ENCODE data around the gene TVP23C. TPM values are rescaled to one million over a fixed set of nuclear protein-coding genes. Genes with fewer than 3 reads are reported as not detected.

The TVP23C gene
- total and polyA plus RNA-seq, 2 donors (not counting 3 experiments of a cell fraction or from before 2014, with no cell fraction given): 6.4 to 36.3 TPM

DNA sequence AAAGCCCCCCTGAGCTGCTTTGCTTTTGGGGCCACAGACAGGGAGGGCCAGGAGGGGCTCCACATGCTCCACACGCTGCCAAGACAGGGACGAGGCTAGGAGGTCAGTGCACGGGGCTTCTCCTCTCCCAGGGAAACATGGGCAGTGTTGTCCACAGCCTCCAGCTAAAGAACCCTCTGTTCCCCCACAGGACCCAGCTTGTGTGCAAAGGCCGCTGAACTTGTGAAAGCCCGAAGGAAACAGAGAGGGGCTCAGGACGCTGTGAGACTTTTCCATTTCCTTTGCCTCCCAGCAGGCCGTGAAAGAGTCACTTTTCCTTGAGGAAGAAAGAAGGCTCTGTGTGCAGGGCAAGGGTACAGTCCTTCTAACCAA, 105.6 kb downstream of the TVP23C start:
- H3K4me2 ChIP-seq (ENCODE audit: insufficient read depth, low read length): peak overlapping the region; percentile 23

DNA sequence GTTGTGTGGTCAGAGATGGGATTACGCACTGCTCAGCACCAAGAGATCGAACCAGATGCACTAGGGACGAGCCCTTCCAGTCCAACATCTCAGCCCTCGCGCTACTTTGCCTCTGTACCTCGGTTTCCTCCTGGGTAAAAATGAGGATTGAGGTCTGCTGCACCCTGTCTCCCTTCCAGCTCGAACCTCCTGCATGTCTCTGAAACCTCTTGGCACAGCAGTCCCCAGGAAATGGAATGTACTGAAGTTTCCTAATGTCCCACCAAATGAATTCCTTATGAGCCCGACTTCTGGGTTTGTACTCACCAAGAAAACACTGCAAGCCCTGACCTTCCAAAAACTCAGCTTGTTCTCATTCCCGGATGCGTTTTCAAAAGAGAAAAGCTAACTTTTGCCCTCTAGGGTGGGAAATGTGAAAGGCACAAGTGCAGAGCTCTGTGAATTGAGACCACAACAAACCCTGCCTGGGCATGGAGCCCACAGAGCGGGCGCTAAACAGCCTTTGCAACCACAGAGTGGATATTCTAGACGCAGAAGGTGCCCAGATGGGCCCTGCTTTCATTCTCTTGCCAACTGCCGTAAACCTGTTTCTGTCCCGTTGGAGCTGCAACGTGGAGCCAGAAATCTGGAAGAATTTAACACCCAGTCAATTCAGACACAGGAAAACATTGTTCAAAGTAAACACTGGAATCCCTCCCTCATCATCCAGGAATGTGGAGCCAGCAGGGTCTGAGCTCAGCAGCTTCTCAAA, 106.1 kb downstream of the TVP23C start:
- TF ChIP-seq, protein P1, sequence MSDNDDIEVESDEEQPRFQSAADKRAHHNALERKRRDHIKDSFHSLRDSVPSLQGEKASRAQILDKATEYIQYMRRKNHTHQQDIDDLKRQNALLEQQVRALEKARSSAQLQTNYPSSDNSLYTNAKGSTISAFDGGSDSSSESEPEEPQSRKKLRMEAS (IDR thresholded peaks at IDR 0.05; ENCODE audit: insufficient read depth, insufficient read length): no peak
- TF ChIP-seq, protein P2, sequence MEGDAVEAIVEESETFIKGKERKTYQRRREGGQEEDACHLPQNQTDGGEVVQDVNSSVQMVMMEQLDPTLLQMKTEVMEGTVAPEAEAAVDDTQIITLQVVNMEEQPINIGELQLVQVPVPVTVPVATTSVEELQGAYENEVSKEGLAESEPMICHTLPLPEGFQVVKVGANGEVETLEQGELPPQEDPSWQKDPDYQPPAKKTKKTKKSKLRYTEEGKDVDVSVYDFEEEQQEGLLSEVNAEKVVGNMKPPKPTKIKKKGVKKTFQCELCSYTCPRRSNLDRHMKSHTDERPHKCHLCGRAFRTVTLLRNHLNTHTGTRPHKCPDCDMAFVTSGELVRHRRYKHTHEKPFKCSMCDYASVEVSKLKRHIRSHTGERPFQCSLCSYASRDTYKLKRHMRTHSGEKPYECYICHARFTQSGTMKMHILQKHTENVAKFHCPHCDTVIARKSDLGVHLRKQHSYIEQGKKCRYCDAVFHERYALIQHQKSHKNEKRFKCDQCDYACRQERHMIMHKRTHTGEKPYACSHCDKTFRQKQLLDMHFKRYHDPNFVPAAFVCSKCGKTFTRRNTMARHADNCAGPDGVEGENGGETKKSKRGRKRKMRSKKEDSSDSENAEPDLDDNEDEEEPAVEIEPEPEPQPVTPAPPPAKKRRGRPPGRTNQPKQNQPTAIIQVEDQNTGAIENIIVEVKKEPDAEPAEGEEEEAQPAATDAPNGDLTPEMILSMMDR (IDR thresholded peaks at IDR 0.05; ENCODE audit: extremely low read depth in 1 of 2, insufficient read depth in 1 of 2, low read depth in 1 of 2, low read length in 2 of 2): peak in 1 of 2 donors; percentile 22
- Histone ChIP-seq H3K36me3 (ENCODE audit: control insufficient read depth in 2 of 2, extremely low read depth in 1 of 2, insufficient read depth in 2 of 2, low read length in 2 of 2) (no peaks in the 10 kb centered on the region), H3K9ac (replicated peaks; ENCODE audit: extremely low read depth, insufficient read depth, low read length) (peak overlapping the region; percentile 24), H3K4me1 (ENCODE audit: control insufficient read depth, extremely low read depth, insufficient read depth, low read length) (peaks cover 12% of the 10 kb centered on the region), H3K4me2 (ENCODE audit: insufficient read depth, low read length) (peak overlapping the region; percentile 23), H3K9me3 (replicated peaks; ENCODE audit: control insufficient read depth, insufficient read depth, low read length) (no peaks in the 10 kb centered on the region), H2AFZ (ENCODE audit: low read depth, low read length) (peak overlapping the region; percentile 36), H3K9me1 (replicated peaks; ENCODE audit: control insufficient read depth, extremely low read depth, insufficient read depth, low read length) (no peaks in the 10 kb centered on the region), H3K27me3 (ENCODE audit: control insufficient read depth in 2 of 2, insufficient read depth in 2 of 2, low read length in 2 of 2) (no peaks in the 10 kb centered on the region), H3K4me3 (replicated peaks in 1 of 3; ENCODE audit: insufficient read depth in 1 of 3, low read depth in 1 of 3, low read length in 3 of 3) (no peak overlapping the region), H3K27ac (ENCODE audit: insufficient read depth, low read depth, low read length) (no peak overlapping the region), H3K79me2 (ENCODE audit: control insufficient read depth, insufficient read depth, low read length) (no peaks in the 10 kb centered on the region), H4K20me1 (replicated peaks; ENCODE audit: control insufficient read depth, extremely low read depth, insufficient read depth, low read length) (no peaks in the 10 kb centered on the region)
- intact Hi-C loops (cut with micrococcal nuclease): no loop called here
- POLR2A ChIA-PET: no interaction called here
- FAIRE-seq (peak; percentile 63), DNase-seq (ENCODE audit: low read depth, low spot score) (peak; percentile 62)
- dilution Hi-C loops (cut with MboI; ENCODE audit: extremely low pct_ligation_motif_present, low sequenced_read_pairs): no loop called here
- CTCF ChIA-PET: interaction anchor here (0.8 to 2.3 kb wide), 9 partner anchors 12 to 200 kb away, joined by 3 to 19 read pairs (median 7); no protein-coding TSS in a partner anchor
- BruUV-seq (replicated peaks): no TSS peak

More for the DNA sequence above, 105.6 kb downstream of the TVP23C start:
- Histone ChIP-seq H3K27me3 (ENCODE audit: control insufficient read depth in 2 of 2, insufficient read depth in 2 of 2, low read length in 2 of 2) (no peaks in the 10 kb centered on the region), H2AFZ (ENCODE audit: low read depth, low read length) (peak overlapping the region; percentile 36), H3K9me3 (replicated peaks; ENCODE audit: control insufficient read depth, insufficient read depth, low read length) (no peaks in the 10 kb centered on the region), H3K4me3 (replicated peaks in 1 of 3; ENCODE audit: insufficient read depth in 1 of 3, low read depth in 1 of 3, low read length in 3 of 3) (no peak overlapping the region), H3K9me1 (replicated peaks; ENCODE audit: control insufficient read depth, extremely low read depth, insufficient read depth, low read length) (no peaks in the 10 kb centered on the region), H4K20me1 (replicated peaks; ENCODE audit: control insufficient read depth, extremely low read depth, insufficient read depth, low read length) (no peaks in the 10 kb centered on the region), H3K4me1 (ENCODE audit: control insufficient read depth, extremely low read depth, insufficient read depth, low read length) (peaks cover 12% of the 10 kb centered on the region), H3K27ac (ENCODE audit: insufficient read depth, low read depth, low read length) (no peak overlapping the region), H3K79me2 (ENCODE audit: control insufficient read depth, insufficient read depth, low read length) (no peaks in the 10 kb centered on the region), H3K9ac (replicated peaks; ENCODE audit: extremely low read depth, insufficient read depth, low read length) (peak overlapping the region; percentile 24), H3K36me3 (ENCODE audit: control insufficient read depth in 2 of 2, extremely low read depth in 1 of 2, insufficient read depth in 2 of 2, low read length in 2 of 2) (no peaks in the 10 kb centered on the region)
- TF ChIP-seq POLR2AphosphoS5 (IDR thresholded peaks at IDR 0.05; ENCODE audit: insufficient read depth, low read depth, low read length) (no peak), JUN (IDR thresholded peaks at IDR 0.05; ENCODE audit: borderline replicate concordance, insufficient read depth, insufficient read length, low read depth) (no peak), FOS (IDR thresholded peaks at IDR 0.05; ENCODE audit: borderline replicate concordance, insufficient read depth, low read length) (no peak), EZH2 (IDR thresholded peaks at IDR 0.05; ENCODE audit: borderline replicate concordance, low read depth, low read length, severe bottlenecking) (no peak), MYC (IDR thresholded peaks at IDR 0.05; ENCODE audit: low read depth, low read length) (no peak)
- dilution Hi-C loops (cut with MboI; ENCODE audit: extremely low pct_ligation_motif_present, low sequenced_read_pairs) (no loop called here), intact Hi-C loops (cut with micrococcal nuclease) (no loop called here)
- no peak for FAIRE-seq
- no TSS peak for BruUV-seq (replicated peaks)
- DNase-seq (ENCODE audit: low read depth, low spot score): peak; percentile 24
- CTCF ChIA-PET: interaction anchor here (0.8 to 2.3 kb wide), 9 partner anchors 12 to 200 kb away, joined by 3 to 19 read pairs (median 7); no protein-coding TSS in a partner anchor
- POLR2A ChIA-PET: no interaction called here

All from endothelial cell of umbilical vein (primary cell).